ENCODE data around the gene FBRSL1. TPM values are rescaled to one million over a fixed set of nuclear protein-coding genes. Genes with fewer than 3 reads are reported as not detected.
A peak's percentile ranks its signal among the peaks of the same experiment; 100 is the strongest.

FBRSL1 gene
- total and polyA plus RNA-seq, 9 of the 15 experiments (the other 6 are each of a cell fraction or from before 2014, with no cell fraction given), result 0.24 to 129 (median 7.3) TPM

GRCh38 chr12:132489078-132489601 is 811 bp upstream of the FBRSL1 start (continued):
- TF ChIP-seq RERE (CRISPR knock-in tag; IDR thresholded peaks at IDR 0.05; ENCODE audit: borderline replicate concordance) (no peak), MTA1 (IDR thresholded peaks at IDR 0.05; ENCODE audit: borderline replicate concordance) (no peak), ETV1 (tag; conservative IDR thresholded peaks at IDR 0.05; ENCODE audit: low read depth) (no peak), GTF2B (IDR thresholded peaks at IDR 0.05; ENCODE audit: extremely low read depth, insufficient read length) (no peak), L3MBTL2 (IDR thresholded peaks at IDR 0.05) (peak; percentile 19; the same call in 1 of the 2 replicates), HDGF (IDR thresholded peaks at IDR 0.05) (no peak), ID3 (CRISPR knock-in tag; IDR thresholded peaks at IDR 0.05) (no peak), ID3 (tag; IDR thresholded peaks at IDR 0.05) (no peak), SMC3 (conservative IDR thresholded peaks at IDR 0.05; ENCODE audit: insufficient read depth, low read depth, low read length) (no peak), PREB (CRISPR knock-in tag; IDR thresholded peaks at IDR 0.05) (no peak), RBBP5 (IDR thresholded peaks at IDR 0.05; ENCODE audit: borderline replicate concordance, insufficient read depth, low read length, poor library complexity, severe bottlenecking) (peak; percentile 51), MNT (conservative IDR thresholded peaks at IDR 0.05) (peak in 1 of 2 experiments; percentile 45; a peak in 1 of 4 replicates), TBL1XR1 (IDR thresholded peaks at IDR 0.05; ENCODE audit: low read length in 2 of 2) (no peak), ZBTB5 (IDR thresholded peaks at IDR 0.05) (no peak), RBM34 (IDR thresholded peaks at IDR 0.05; ENCODE audit: borderline replicate concordance, insufficient read depth, low read length) (no peak)
